Smooth muscle cell (in vitro differentiated cells): ENCODE results near the gene MPND. TPM values are rescaled to one million over a fixed set of nuclear protein-coding genes. Genes with fewer than 3 reads are reported as not detected.

Experiments
- DNase-seq: peaks from one replicate; lab custom pipeline; 2025; ENCODE audit not compliant: unreplicated experiment; lab: John Stamatoyannopoulos, UW
- H2AFZ ChIP-seq: fragments of 200-600 bp; sonication (generic); 2 replicates; pipeline ENCODE4 v1.6.0; 2016; ENCODE audit warnings: antibody characterized with exemption, low read depth, mild to moderate bottlenecking
- H3F3A ChIP-seq: fragments of 200-600 bp; sonication (generic); 2 replicates; pipeline ENCODE4 v1.6.0; 2017; ENCODE audit warnings: antibody characterized with exemption, low read depth
- H3K27ac ChIP-seq: fragments of 200-600 bp; sonication (generic); 2 replicates; pipeline ENCODE4 v1.5.1; 2016; ENCODE audit warnings: low read depth, mild to moderate bottlenecking
- H3K27me3 ChIP-seq: fragments of 200-600 bp; sonication (generic); 2 replicates; pipeline ENCODE4 v1.6.1; 2016; ENCODE audit warnings: low read depth, mild to moderate bottlenecking
- H3K36me3 ChIP-seq: fragments of 200-600 bp; sonication (generic); 2 replicates; pipeline ENCODE4 v1.5.1; 2016; ENCODE audit warnings: low read depth
- H3K4me1 ChIP-seq: fragments of 200-600 bp; sonication (generic); 2 replicates; pipeline ENCODE4 v1.5.1; 2016; ENCODE audit warnings: low read depth
- H3K4me2 ChIP-seq: fragments of 200-600 bp; sonication (generic); 2 replicates; pipeline ENCODE4 v1.6.0; 2016; ENCODE audit warnings: mild to moderate bottlenecking
- H3K4me3 ChIP-seq: fragments of 200-600 bp; sonication (generic); 2 replicates; pipeline ENCODE4 v1.5.1; 2016; ENCODE audit warnings: mild to moderate bottlenecking
- H3K79me2 ChIP-seq: fragments of 200-600 bp; sonication (generic); 2 replicates; pipeline ENCODE4 v1.6.0; 2016; ENCODE audit warnings: low read depth, mild to moderate bottlenecking
- H3K9ac ChIP-seq: fragments of 200-600 bp; sonication (generic); 2 replicates; pipeline ENCODE4 v1.6.0; 2016; ENCODE audit warnings: low read depth
- H3K9me3 ChIP-seq: fragments of 200-600 bp; sonication (generic); replicated peaks from 2 replicates; pipeline ENCODE4 v1.5.1; 2016; ENCODE audit warnings: low read depth
- H4K20me1 ChIP-seq: fragments of 200-600 bp; sonication (generic); 2 replicates; pipeline ENCODE4 v1.6.0; 2016; ENCODE audit warnings: low read depth
- CTCF ChIP-seq: fragments of 200-600 bp; sonication (generic); IDR thresholded peaks from 2 replicates; pipeline ENCODE4 v1.5.1; 2017; ENCODE audit warnings: borderline replicate concordance, mild to moderate bottlenecking, antibody characterized with exemption; ENCODE audit not compliant: insufficient read depth, poor library complexity, severe bottlenecking
- whole genome bisulfite sequencing: methylation state at CpG from one replicate; pipeline ENCODE4 v1.1.7; 2016; ENCODE audit warnings: low lambda C conversion rate; 5-methylcytosine and 5-hydroxymethylcytosine counted together
- polyA plus RNA-seq: library from polyadenylated mRNA; unstranded; fragments of >200 nt; fragmentation: Nextera tagmentation; extraction: Ambion mirVana; gene quantifications from 2 replicates; pipeline ENCODE4 v1.2.1, GENCODE V29; 2016
- total RNA-seq: library from RNA; depleted of rRNA; stranded (reverse); fragments of >200 nt; gene quantifications from 2 replicates; pipeline ENCODE4 v1.2.3, GENCODE V29; 2014

MPND gene
- total and polyA plus RNA-seq, 2 experiments from 2014 or later = 3.9 to 10.9 TPM

- Histone ChIP-seq H3K4me1 (no peaks in the 10 kb centered on the region), H3K79me2 (no peaks in the 10 kb centered on the region), H3K9me3 (no peaks in the 10 kb centered on the region), H2AFZ (no peak overlapping the region), H3K36me3 (no peaks in the 10 kb centered on the region), H3K9ac (no peak overlapping the region), H3K4me2 (no peak overlapping the region), H3K27me3 (no peaks in the 10 kb centered on the region), H3F3A (no peaks in the 10 kb centered on the region), H4K20me1 (no peaks in the 10 kb centered on the region), H3K4me3 (no peak overlapping the region), H3K27ac (no peak overlapping the region)
- TF ChIP-seq CTCF = no peak
- DNase-seq = no peak
- WGBS = 75% methylated on average over 27 of the region's 27 CpGs
These were observed 45.2 kb upstream of the MPND start for GRCh38 chr19:4297901-4298809.

DNA sequence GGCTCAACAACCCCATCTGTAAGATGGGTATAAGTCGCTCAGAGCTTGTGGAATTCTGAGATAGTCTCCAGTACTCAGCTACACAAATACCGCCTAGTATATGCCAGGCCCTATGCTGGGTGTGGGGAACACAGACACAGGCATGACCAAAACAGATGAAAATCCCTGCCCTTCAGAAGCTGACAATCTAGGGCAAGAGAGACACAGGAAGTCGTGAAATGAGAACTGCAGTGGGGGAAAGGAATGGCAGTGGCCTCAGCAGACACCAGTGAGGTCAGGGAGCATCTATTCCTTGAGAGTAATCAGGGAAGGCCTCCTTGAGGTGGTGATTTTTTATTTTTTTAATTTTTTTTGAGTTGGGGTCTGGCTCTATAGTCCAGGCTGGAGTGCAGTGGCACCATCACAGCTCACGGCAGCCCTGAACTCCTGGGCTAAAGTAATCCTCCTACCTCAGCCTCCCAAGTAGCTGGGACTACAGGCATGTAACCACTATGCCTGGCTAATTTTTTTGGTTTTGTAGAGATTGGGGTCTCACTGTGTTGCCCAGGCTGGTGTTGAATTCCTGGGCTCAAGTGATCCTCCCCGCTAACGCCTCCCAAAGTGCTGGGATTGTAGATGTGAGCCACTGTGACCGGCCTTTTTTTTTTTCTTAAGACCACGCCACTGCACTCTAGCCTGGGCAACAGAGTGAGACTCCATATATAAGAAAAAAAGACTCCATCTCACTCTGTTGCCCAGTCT lies 44.4 kb upstream of the MPND start:
- no peaks in the 10 kb centered on the region for H3K36me3 ChIP-seq
- WGBS = 96% methylated on average over 8 of the region's 8 CpGs
- H4K20me1 ChIP-seq = no peaks in the 10 kb centered on the region
- H3K4me2 ChIP-seq = no peak overlapping the region
- no peaks in the 10 kb centered on the region for H3K79me2 ChIP-seq
- H3K27me3 ChIP-seq = no peaks in the 10 kb centered on the region
- no peak overlapping the region for H3K4me3 ChIP-seq
- H3K9ac ChIP-seq = no peak overlapping the region
- no peaks in the 10 kb centered on the region for H3K4me1 ChIP-seq
- no peak for DNase-seq
- no peaks in the 10 kb centered on the region for H3K9me3 ChIP-seq
- H3F3A ChIP-seq = no peaks in the 10 kb centered on the region
- no peak overlapping the region for H2AFZ ChIP-seq
- no peak for TF ChIP-seq CTCF
- H3K27ac ChIP-seq = no peak overlapping the region

GRCh38 chr19:4300589-4300988 lies 42.8 kb upstream of the MPND start:
- Histone ChIP-seq H3K9me3 (no peaks in the 10 kb centered on the region), H3K36me3 (no peaks in the 10 kb centered on the region), H3K27ac (no peak overlapping the region), H3K4me3 (no peak overlapping the region), H3K9ac (no peak overlapping the region), H4K20me1 (no peaks in the 10 kb centered on the region), H3K79me2 (no peaks in the 10 kb centered on the region), H3K4me2 (no peak overlapping the region), H2AFZ (no peak overlapping the region), H3K27me3 (no peaks in the 10 kb centered on the region), H3F3A (no peaks in the 10 kb centered on the region), H3K4me1 (no peaks in the 10 kb centered on the region)
- TF ChIP-seq CTCF = no peak
- no peak for DNase-seq
- 94% methylated on average over 3 of the region's 3 CpGs for WGBS
